VCaP (cell line): ENCODE data around the gene FGF12.
A peak's percentile ranks its signal among the peaks of the same experiment; 100 is the strongest.
"Not testable (repeated sequence)": the region's sequence is repeated elsewhere in the genome, so short reads cannot be mapped to it uniquely, and the experiment has no call there.

Experiments
- H3K27ac ChIP-seq: fragments of 450-650 bp; 2 replicates; pipeline ENCODE4 v1.5.1; 2017
- TF ChIP-seq, protein P1 (sequence below): fragments of 450-650 bp; conservative IDR thresholded peaks from 2 replicates; pipeline ENCODE4 v1.5.1; 2017; ENCODE audit warnings: mild to moderate bottlenecking, moderate library complexity

Gene FGF12

DNA sequence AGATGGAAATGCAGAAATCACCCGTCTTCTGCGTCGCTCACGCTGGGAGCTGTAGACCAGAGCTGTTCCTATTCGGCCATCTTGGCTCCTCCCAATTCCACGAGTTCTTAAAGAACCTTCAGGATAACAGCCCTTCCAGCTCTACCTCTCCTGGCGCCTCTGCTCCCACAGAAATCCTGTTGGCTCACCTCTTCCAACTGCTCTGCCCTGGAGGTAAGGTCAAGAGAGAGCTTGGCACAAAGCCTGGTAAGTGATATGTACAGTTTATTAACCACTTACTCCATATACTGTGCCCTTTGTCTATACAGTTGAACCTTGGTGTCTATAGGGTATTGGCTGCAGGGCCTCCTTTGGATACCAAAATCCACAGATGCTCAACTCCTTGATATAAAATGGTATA lies 17.8 kb upstream of the FGF12 start:
- no peak overlapping the region for H3K27ac ChIP-seq
- TF ChIP-seq, protein P1, sequence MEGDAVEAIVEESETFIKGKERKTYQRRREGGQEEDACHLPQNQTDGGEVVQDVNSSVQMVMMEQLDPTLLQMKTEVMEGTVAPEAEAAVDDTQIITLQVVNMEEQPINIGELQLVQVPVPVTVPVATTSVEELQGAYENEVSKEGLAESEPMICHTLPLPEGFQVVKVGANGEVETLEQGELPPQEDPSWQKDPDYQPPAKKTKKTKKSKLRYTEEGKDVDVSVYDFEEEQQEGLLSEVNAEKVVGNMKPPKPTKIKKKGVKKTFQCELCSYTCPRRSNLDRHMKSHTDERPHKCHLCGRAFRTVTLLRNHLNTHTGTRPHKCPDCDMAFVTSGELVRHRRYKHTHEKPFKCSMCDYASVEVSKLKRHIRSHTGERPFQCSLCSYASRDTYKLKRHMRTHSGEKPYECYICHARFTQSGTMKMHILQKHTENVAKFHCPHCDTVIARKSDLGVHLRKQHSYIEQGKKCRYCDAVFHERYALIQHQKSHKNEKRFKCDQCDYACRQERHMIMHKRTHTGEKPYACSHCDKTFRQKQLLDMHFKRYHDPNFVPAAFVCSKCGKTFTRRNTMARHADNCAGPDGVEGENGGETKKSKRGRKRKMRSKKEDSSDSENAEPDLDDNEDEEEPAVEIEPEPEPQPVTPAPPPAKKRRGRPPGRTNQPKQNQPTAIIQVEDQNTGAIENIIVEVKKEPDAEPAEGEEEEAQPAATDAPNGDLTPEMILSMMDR, result no peak

DNA sequence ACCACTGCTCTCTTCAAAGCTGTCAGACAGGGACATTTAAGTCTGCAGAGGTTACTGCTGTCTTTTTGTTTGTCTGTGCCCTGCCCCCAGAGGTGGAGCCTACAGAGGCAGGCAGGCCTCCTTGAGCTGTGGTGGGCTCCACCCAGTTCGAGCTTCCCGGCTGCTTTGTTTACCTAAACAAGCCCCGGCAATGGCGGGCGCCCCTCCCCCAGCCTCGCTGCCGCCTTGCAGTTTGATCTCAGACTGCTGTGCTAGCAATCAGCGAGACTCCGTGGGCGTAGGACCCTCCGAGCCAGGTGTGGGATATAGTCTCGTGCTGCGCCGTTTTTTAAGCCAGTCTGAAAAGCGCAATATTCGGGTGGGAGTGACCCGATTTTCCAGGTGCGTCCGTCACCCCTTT lies 17.3 kb upstream of the FGF12 start:
- H3K27ac ChIP-seq, result not testable (repeated sequence)

GRCh38 chr3:192737506-192737905 lies 10.2 kb upstream of the FGF12 start:
- TF ChIP-seq, protein P1, result no peak

GRCh38 chr3:192731233-192731632 lies 3.9 kb upstream of the FGF12 start:
- no peak overlapping the region for H3K27ac ChIP-seq
- TF ChIP-seq, protein P1, result no peak

More at GRCh38 chr3:192737506-192737905, 10.2 kb upstream of the FGF12 start:
- no peak overlapping the region for H3K27ac ChIP-seq

- peak overlapping the region; percentile 57; the same call in 1 of the 2 replicates for H3K27ac ChIP-seq
- TF ChIP-seq, protein P1, result no peak
These were observed 956 bp downstream of the FGF12 start for GRCh38 chr3:192726385-192726784.

DNA sequence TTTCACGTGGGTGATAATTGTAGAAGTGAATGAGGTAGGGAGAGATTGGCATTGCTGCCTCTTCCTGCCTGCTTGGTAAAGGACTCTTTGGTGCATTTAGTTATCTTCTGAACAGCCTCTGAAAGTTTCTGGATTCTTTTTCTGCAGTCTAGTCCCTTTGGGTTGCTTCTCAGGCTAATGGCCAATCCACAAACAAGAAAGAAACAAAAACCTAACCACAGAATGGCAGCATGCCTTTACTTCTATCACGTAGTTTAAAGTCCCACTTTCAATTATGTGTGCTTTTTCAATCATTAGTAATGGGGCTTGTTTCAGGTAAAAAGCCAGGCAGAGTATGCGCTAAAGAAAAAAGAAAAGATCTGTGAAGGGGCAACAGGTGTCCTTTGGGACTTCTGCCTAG lies 7.4 kb downstream of the FGF12 start:
- TF ChIP-seq, protein P1, result no peak
- H3K27ac ChIP-seq, result no peak overlapping the region

GRCh38 chr3:192718156-192718555 lies 9.2 kb downstream of the FGF12 start:
- H3K27ac ChIP-seq, result no peak overlapping the region
- TF ChIP-seq, protein P1, result no peak

DNA sequence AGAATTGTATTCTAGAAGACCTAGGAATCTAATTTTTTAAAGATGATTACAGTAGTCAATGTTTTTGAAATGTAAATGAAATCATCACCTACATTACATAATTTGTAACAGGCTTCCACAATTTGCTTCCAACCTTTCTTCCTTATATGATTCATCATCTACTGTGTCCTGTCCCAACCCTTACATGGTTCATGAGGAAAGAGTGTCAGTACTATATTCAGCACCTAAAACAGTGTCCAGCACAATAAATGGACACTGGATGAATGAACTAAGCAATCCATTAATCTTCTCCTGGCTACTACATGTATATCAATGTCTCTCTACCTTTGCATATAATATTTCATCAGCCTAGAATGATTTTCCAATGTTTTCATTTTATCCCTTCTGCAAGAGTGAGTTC lies 12.2 kb downstream of the FGF12 start:
- TF ChIP-seq, protein P1, result no peak
- no peak overlapping the region for H3K27ac ChIP-seq

GRCh38 chr3:192711126-192711525 lies 16.2 kb downstream of the FGF12 start:
- H3K27ac ChIP-seq, result not testable (repeated sequence)
